ENCODE measurements around the gene CHCHD1. TPM values are rescaled to one million over a fixed set of nuclear protein-coding genes. Genes with fewer than 3 reads are reported as not detected.

CHCHD1 gene
- polyA plus RNA-seq, 1 experiment, result 14.3 TPM

GRCh38 chr10:73768881-73769280 lies 13.0 kb upstream of the CHCHD1 start:
- no peak overlapping the region for H3K4me3 ChIP-seq (ENCODE audit: low read depth, low read length)
- ChIA-PET CTCF (interaction anchor here (4.3 kb wide), 1 partner anchor 15 kb away, joined by 16 read pairs; no protein-coding TSS in a partner anchor), POLR2A (no interaction called here)
- peaks cover 34% of the 10 kb centered on the region for H3K36me3 ChIP-seq (ENCODE audit: control insufficient read depth, insufficient read depth, low read length)
- DNase-seq (ENCODE audit: low read depth), result no peak
- no peaks in the 10 kb centered on the region for H3K27me3 ChIP-seq (ENCODE audit: control insufficient read depth, insufficient read depth, low read length)
- no peak for TF ChIP-seq CTCF (IDR thresholded peaks at IDR 0.05; ENCODE audit: insufficient read depth, low read depth, low read length)

- ChIA-PET CTCF (interaction anchor here (4.3 kb wide), 1 partner anchor 15 kb away, joined by 16 read pairs; no protein-coding TSS in a partner anchor), POLR2A (no interaction called here)
- H3K27me3 ChIP-seq (ENCODE audit: control insufficient read depth, insufficient read depth, low read length), result no peaks in the 10 kb centered on the region
- DNase-seq (ENCODE audit: low read depth), result no peak
- peaks cover 33% of the 10 kb centered on the region for H3K36me3 ChIP-seq (ENCODE audit: control insufficient read depth, insufficient read depth, low read length)
- TF ChIP-seq CTCF (IDR thresholded peaks at IDR 0.05; ENCODE audit: insufficient read depth, low read depth, low read length), result no peak
- H3K4me3 ChIP-seq (ENCODE audit: low read depth, low read length), result no peak overlapping the region
These were observed 12.5 kb upstream of the CHCHD1 start for GRCh38 chr10:73769396-73769795.

DNA sequence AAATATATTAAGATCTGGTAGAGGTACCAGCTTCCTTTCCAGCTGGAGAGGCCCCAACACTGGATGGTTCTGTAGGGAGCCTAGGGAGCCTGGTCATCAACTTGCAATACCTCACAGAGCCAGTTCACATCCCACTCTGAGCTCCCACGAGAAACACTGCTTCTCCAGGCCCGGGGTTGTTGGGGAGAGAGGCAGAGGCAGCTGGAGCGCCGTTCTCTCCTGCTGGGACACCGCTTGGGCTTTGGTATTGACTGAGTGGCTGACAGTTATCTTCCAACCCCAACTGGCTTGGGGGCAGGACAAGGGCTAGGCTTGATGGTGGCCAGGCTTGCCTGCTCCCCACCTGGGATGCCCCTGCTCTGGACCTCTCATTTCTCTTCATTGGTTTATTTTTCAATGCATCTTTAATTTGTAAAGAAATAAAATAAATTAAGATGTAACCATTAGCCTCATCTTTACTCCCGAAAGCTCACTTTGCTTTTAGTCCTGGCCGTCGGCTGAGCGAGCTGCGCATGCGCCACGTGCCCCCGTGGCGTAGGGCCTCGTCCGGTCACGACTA lies 10.0 kb upstream of the CHCHD1 start:
- H3K36me3 ChIP-seq (ENCODE audit: control insufficient read depth, insufficient read depth, low read length), result peaks cover 20% of the 10 kb centered on the region
- TF ChIP-seq CTCF (IDR thresholded peaks at IDR 0.05; ENCODE audit: insufficient read depth, low read depth, low read length), result 0 out of 2 replicates have a peak, but pooled peaks have one; percentile 14
- CTCF ChIA-PET, result interaction anchor here (0.5 to 4.3 kb wide), 10 partner anchors 10 to 654 kb away, joined by 3 to 16 read pairs (median 3); partner anchors contain the start of gene CHCHD1
- peak overlapping the region; percentile 86 for H3K4me3 ChIP-seq (ENCODE audit: low read depth, low read length)
- H3K27me3 ChIP-seq (ENCODE audit: control insufficient read depth, insufficient read depth, low read length), result no peaks in the 10 kb centered on the region
- POLR2A ChIA-PET, result interaction anchor here (0.5 to 1.7 kb wide), 2 partner anchors 10 to 538 kb away, joined by 3 to 9 read pairs; partner anchors contain the start of gene CHCHD1
- no peak for DNase-seq (ENCODE audit: low read depth)

- no peak for DNase-seq (ENCODE audit: low read depth)
- Histone ChIP-seq H3K4me3 (ENCODE audit: low read depth, low read length) (peak overlapping the region; percentile 86), H3K36me3 (ENCODE audit: control insufficient read depth, insufficient read depth, low read length) (peaks cover 20% of the 10 kb centered on the region), H3K27me3 (ENCODE audit: control insufficient read depth, insufficient read depth, low read length) (no peaks in the 10 kb centered on the region)
- POLR2A ChIA-PET, result interaction anchor here (0.5 to 1.7 kb wide), 3 partner anchors 9 to 538 kb away, joined by 3 to 9 read pairs (median 3); partner anchors contain the start of genes CHCHD1 and SEC24C
- TF ChIP-seq CTCF (IDR thresholded peaks at IDR 0.05; ENCODE audit: insufficient read depth, low read depth, low read length), result 0 out of 2 replicates have a peak, but pooled peaks have one; percentile 14
- CTCF ChIA-PET, result interaction anchor here (0.7 to 4.3 kb wide), 11 partner anchors 8 to 107 kb away, joined by 3 to 16 read pairs (median 3); partner anchors contain the start of gene CHCHD1
These were observed 9.3 kb upstream of the CHCHD1 start for GRCh38 chr10:73772281-73773151.

All from BJ (cell line).